BE2C (cell line): ENCODE measurements around the gene SORCS3.

ENCODE experiments used
- DNase-seq: peaks from one replicate; pipeline ENCODE4 v3.0.0-alpha.2; 2020
- H3K27me3 ChIP-seq: fragments of 250-450 bp; sonication (Bioruptor Pico); 2 replicates; pipeline ENCODE4 v1.5.1; 2020; ENCODE audit warnings: mild to moderate bottlenecking
- H3K36me3 ChIP-seq: fragments of 250-450 bp; sonication (Bioruptor Pico); 2 replicates; pipeline ENCODE4 v1.5.1; 2020; ENCODE audit warnings: mild to moderate bottlenecking
- H3K4me1 ChIP-seq: fragments of 250-450 bp; sonication (Bioruptor Pico); 2 replicates; pipeline ENCODE4 v1.5.1; 2020
- H3K4me3 ChIP-seq: 2 replicates; pipeline ENCODE4 v1.5.1; 2011; ENCODE audit warnings: low read depth, low read length
- H3K9me3 ChIP-seq: fragments of 250-450 bp; sonication (Bioruptor Pico); 2 replicates; pipeline ENCODE4 v1.5.1; 2020
- CTCF ChIP-seq: IDR thresholded peaks from 2 replicates; pipeline ENCODE4 v1.5.1; 2012; ENCODE audit warnings: mild to moderate bottlenecking, low read depth, low read length

SORCS3 gene

GRCh38 chr10:105243381-105243780 lies 602.3 kb downstream of the SORCS3 start:
- Histone ChIP-seq H3K4me3 (no peak overlapping the region), H3K27me3 (no peaks in the 10 kb centered on the region), H3K36me3 (no peaks in the 10 kb centered on the region), H3K4me1 (no peaks in the 10 kb centered on the region), H3K9me3 (no peaks in the 10 kb centered on the region)
- no peak for DNase-seq
- no peak for TF ChIP-seq CTCF

- H3K4me1 ChIP-seq, result no peaks in the 10 kb centered on the region
- no peaks in the 10 kb centered on the region for H3K9me3 ChIP-seq
- H3K27me3 ChIP-seq, result no peaks in the 10 kb centered on the region
- no peak for DNase-seq
- H3K4me3 ChIP-seq, result no peak overlapping the region
- no peak for TF ChIP-seq CTCF
- no peaks in the 10 kb centered on the region for H3K36me3 ChIP-seq
These were observed 602.7 kb downstream of the SORCS3 start for GRCh38 chr10:105243825-105244224.

GRCh38 chr10:105247831-105248499 lies 606.9 kb downstream of the SORCS3 start:
- H3K9me3 ChIP-seq, result no peaks in the 10 kb centered on the region
- no peak for DNase-seq
- no peak for TF ChIP-seq CTCF
- no peaks in the 10 kb centered on the region for H3K4me1 ChIP-seq
- H3K4me3 ChIP-seq, result no peak overlapping the region
- no peaks in the 10 kb centered on the region for H3K36me3 ChIP-seq
- no peaks in the 10 kb centered on the region for H3K27me3 ChIP-seq

GRCh38 chr10:105252911-105253310 lies 611.8 kb downstream of the SORCS3 start:
- no peaks in the 10 kb centered on the region for H3K4me1 ChIP-seq
- no peak for DNase-seq
- H3K36me3 ChIP-seq, result no peaks in the 10 kb centered on the region
- H3K4me3 ChIP-seq, result no peak overlapping the region
- H3K9me3 ChIP-seq, result no peaks in the 10 kb centered on the region
- no peak for TF ChIP-seq CTCF
- no peaks in the 10 kb centered on the region for H3K27me3 ChIP-seq

- H3K4me3 ChIP-seq, result no peak overlapping the region
- DNase-seq, result no peak
- no peaks in the 10 kb centered on the region for H3K9me3 ChIP-seq
- TF ChIP-seq CTCF, result no peak
- H3K36me3 ChIP-seq, result no peaks in the 10 kb centered on the region
- H3K4me1 ChIP-seq, result no peaks in the 10 kb centered on the region
- H3K27me3 ChIP-seq, result no peaks in the 10 kb centered on the region
These were observed 612.6 kb downstream of the SORCS3 start for GRCh38 chr10:105253515-105254212.

GRCh38 chr10:105258036-105258673 lies 617.1 kb downstream of the SORCS3 start:
- TF ChIP-seq CTCF, result no peak
- DNase-seq, result no peak
- Histone ChIP-seq H3K4me1 (no peaks in the 10 kb centered on the region), H3K4me3 (no peak overlapping the region), H3K27me3 (no peaks in the 10 kb centered on the region), H3K36me3 (no peaks in the 10 kb centered on the region), H3K9me3 (no peaks in the 10 kb centered on the region)
